NCI-H2171 (cell line): Measurements from ENCODE around the gene STN1.
"Not testable (repeated sequence)": the region's sequence is repeated elsewhere in the genome, so short reads cannot be mapped to it uniquely, and the experiment has no call there.

Experiments
- DNase-seq: peaks from one replicate; lab custom pipeline; 2025; lab: John Stamatoyannopoulos, UW

Gene STN1

GRCh38 chr10:103861505-103861904 is 56.5 kb downstream of the STN1 start:
- DNase-seq = no peak

- DNase-seq = no peak
Measured at GRCh38 chr10:103859161-103860086, 58.6 kb downstream of the STN1 start.

GRCh38 chr10:103858360-103858759 is 59.6 kb downstream of the STN1 start:
- DNase-seq = no peak

- no peak for DNase-seq
Measured at GRCh38 chr10:103856797-103857170, 61.2 kb downstream of the STN1 start.

- no peak for DNase-seq
Measured at GRCh38 chr10:103855852-103856796, 61.9 kb downstream of the STN1 start.

GRCh38 chr10:103855424-103855823 is 62.6 kb downstream of the STN1 start, which contains the start of gene SH3PXD2A:
SH3PXD2A (minus strand) TSS chr10:103855576; CDS start chr10:103855266, 310 bp downstream.
- DNase-seq = peak; percentile 35

- no peak for DNase-seq
Measured at GRCh38 chr10:103854686-103855391, 63.1 kb downstream of the STN1 start.

- no peak for DNase-seq
Measured at GRCh38 chr10:103854265-103854685, 63.7 kb downstream of the STN1 start.

GRCh38 chr10:103853428-103854264 is 64.3 kb downstream of the STN1 start:
- no peak for DNase-seq

GRCh38 chr10:103852856-103853255 is 65.1 kb downstream of the STN1 start:
- DNase-seq = no peak

GRCh38 chr10:103852189-103852711 is 65.7 kb downstream of the STN1 start:
- no peak for DNase-seq

GRCh38 chr10:103851261-103851660 is 66.7 kb downstream of the STN1 start:
- no peak for DNase-seq

GRCh38 chr10:103850572-103850895 is 67.5 kb downstream of the STN1 start:
- DNase-seq = no peak

GRCh38 chr10:103849880-103850571 is 68.0 kb downstream of the STN1 start:
- DNase-seq = no peak

GRCh38 chr10:103849212-103849877 is 68.6 kb downstream of the STN1 start:
- DNase-seq = no peak

- DNase-seq = no peak
Measured at GRCh38 chr10:103847909-103848468, 70.0 kb downstream of the STN1 start.

- DNase-seq = no peak
Measured at GRCh38 chr10:103847346-103847745, 70.6 kb downstream of the STN1 start.

- peak; percentile 51 for DNase-seq
Measured at GRCh38 chr10:103845972-103846371, 72.0 kb downstream of the STN1 start.

- DNase-seq = not testable (repeated sequence)
Measured at GRCh38 chr10:103845346-103845745, 72.6 kb downstream of the STN1 start.
